ENCODE measurements around the gene MRPS14. TPM values are rescaled to one million over a fixed set of nuclear protein-coding genes. Genes with fewer than 3 reads are reported as not detected.
A peak's percentile ranks its signal among the peaks of the same experiment; 100 is the strongest.

MRPS14 gene
- total RNA-seq, 1 experiment from 2014 or later, result 25.1 TPM

DNA sequence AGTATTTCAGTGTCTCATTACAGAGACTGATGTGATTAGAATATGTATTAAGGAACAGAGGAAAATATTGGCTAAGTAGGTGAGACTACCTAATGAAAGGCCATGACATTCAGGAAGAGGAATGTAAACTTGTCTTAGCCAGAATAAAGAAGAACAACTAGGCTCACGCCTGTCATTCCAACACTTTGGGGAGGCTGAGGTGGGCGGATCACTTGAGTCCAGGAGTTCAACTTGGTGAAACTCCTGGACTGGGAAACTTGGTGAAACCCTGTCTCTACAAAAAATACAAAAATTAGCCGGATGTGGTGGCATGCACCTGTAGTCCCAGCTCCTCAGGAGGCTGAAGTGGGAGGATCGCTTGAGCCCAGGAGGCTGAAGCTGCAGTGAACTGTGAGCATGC is 38.3 kb downstream of the MRPS14 start:
- in situ Hi-C loops (cut with HindIII; ENCODE audit: low pct_unique_long_range_greater_than_20kb, low sequenced_read_pairs), result no loop called here
- Histone ChIP-seq H3K27ac (ENCODE audit: low read length) (no peak overlapping the region), H3K4me1 (ENCODE audit: control insufficient read depth, insufficient read depth, low read length) (peaks cover 4% of the 10 kb centered on the region), H3K4me3 (ENCODE audit: low read depth in 2 of 2, low read length in 2 of 2) (no peak overlapping the region), H3K9me3 (ENCODE audit: control insufficient read depth, insufficient read depth, low read depth, low read length) (no peaks in the 10 kb centered on the region), H3K36me3 (ENCODE audit: control insufficient read depth, insufficient read depth, low read length) (no peaks in the 10 kb centered on the region), H3K27me3 (ENCODE audit: control insufficient read depth, insufficient read depth, low read length) (no peaks in the 10 kb centered on the region)
- TF ChIP-seq POLR2AphosphoS5 (IDR thresholded peaks at IDR 0.05; ENCODE audit: low read depth, low read length), result no peak
- TF ChIP-seq, protein P1, sequence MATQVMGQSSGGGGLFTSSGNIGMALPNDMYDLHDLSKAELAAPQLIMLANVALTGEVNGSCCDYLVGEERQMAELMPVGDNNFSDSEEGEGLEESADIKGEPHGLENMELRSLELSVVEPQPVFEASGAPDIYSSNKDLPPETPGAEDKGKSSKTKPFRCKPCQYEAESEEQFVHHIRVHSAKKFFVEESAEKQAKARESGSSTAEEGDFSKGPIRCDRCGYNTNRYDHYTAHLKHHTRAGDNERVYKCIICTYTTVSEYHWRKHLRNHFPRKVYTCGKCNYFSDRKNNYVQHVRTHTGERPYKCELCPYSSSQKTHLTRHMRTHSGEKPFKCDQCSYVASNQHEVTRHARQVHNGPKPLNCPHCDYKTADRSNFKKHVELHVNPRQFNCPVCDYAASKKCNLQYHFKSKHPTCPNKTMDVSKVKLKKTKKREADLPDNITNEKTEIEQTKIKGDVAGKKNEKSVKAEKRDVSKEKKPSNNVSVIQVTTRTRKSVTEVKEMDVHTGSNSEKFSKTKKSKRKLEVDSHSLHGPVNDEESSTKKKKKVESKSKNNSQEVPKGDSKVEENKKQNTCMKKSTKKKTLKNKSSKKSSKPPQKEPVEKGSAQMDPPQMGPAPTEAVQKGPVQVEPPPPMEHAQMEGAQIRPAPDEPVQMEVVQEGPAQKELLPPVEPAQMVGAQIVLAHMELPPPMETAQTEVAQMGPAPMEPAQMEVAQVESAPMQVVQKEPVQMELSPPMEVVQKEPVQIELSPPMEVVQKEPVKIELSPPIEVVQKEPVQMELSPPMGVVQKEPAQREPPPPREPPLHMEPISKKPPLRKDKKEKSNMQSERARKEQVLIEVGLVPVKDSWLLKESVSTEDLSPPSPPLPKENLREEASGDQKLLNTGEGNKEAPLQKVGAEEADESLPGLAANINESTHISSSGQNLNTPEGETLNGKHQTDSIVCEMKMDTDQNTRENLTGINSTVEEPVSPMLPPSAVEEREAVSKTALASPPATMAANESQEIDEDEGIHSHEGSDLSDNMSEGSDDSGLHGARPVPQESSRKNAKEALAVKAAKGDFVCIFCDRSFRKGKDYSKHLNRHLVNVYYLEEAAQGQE (IDR thresholded peaks at IDR 0.05; ENCODE audit: insufficient read depth in 1 of 2, low read depth in 2 of 2, low read length in 1 of 2), result no peak
- no peak for TF ChIP-seq TCF7L2 (IDR thresholded peaks at IDR 0.05; ENCODE audit: low read depth, low read length)
- TF ChIP-seq, protein P2, sequence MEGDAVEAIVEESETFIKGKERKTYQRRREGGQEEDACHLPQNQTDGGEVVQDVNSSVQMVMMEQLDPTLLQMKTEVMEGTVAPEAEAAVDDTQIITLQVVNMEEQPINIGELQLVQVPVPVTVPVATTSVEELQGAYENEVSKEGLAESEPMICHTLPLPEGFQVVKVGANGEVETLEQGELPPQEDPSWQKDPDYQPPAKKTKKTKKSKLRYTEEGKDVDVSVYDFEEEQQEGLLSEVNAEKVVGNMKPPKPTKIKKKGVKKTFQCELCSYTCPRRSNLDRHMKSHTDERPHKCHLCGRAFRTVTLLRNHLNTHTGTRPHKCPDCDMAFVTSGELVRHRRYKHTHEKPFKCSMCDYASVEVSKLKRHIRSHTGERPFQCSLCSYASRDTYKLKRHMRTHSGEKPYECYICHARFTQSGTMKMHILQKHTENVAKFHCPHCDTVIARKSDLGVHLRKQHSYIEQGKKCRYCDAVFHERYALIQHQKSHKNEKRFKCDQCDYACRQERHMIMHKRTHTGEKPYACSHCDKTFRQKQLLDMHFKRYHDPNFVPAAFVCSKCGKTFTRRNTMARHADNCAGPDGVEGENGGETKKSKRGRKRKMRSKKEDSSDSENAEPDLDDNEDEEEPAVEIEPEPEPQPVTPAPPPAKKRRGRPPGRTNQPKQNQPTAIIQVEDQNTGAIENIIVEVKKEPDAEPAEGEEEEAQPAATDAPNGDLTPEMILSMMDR (IDR thresholded peaks at IDR 0.05), result no peak
- no peak for TF ChIP-seq SIN3A (IDR thresholded peaks at IDR 0.05; ENCODE audit: borderline replicate concordance, insufficient read depth, low read depth, low read length)
- POLR2A ChIA-PET, result interaction anchor here (0.6 kb wide), 1 partner anchor 10 kb away, joined by 3 read pairs; no protein-coding TSS in a partner anchor
- ATAC-seq (no peak), DNase-seq (ENCODE audit: low read depth, low spot score) (no peak)
- CTCF ChIA-PET, result no interaction called here
- no TSS peak for BruUV-seq (replicated peaks)
- intact Hi-C loops (cut with micrococcal nuclease; ENCODE audit: unreplicated experiment), result no loop called here

DNA sequence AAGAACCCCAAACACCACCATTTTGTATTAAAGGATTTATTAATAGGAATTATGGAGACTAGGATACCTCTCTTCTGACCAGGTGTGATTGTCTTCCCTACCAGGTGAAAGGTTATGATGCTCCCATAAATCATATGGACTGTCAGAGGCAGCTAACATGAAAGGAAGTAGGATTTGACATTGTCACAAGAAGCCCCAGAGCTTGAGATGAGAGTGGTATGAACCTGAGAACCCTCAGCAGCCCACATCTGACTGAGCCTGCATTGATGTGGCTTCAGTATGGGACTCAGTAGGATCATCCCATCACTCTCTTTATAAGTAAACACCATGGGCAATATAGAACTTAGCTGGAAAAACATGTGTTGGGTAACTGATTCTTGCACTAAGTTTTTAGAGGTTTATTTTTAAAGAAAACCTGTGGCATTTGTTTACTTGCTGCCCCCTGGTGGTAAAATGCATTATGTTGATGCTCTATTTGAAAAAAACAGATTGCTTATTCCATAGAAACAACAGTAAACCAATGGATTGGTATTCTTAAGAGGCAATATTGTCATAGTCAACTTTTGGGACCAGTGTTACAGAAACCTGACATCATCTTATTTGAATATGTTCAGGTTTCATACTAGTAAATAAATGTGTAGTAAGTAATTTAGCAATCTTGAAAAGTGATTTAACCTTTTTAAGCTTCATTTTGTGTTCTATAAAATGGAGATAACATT is 40.1 kb downstream of the MRPS14 start:
- no peaks in the 10 kb centered on the region for H3K9me3 ChIP-seq (ENCODE audit: control insufficient read depth, insufficient read depth, low read depth, low read length)
- in situ Hi-C loops (cut with HindIII; ENCODE audit: low pct_unique_long_range_greater_than_20kb, low sequenced_read_pairs), result no loop called here
- ChIA-PET POLR2A (no interaction called here), CTCF (no interaction called here)
- H3K27me3 ChIP-seq (ENCODE audit: control insufficient read depth, insufficient read depth, low read length), result no peaks in the 10 kb centered on the region
- no peak overlapping the region for H3K4me3 ChIP-seq (ENCODE audit: low read depth in 2 of 2, low read length in 2 of 2)
- ATAC-seq, result no peak
- no peaks in the 10 kb centered on the region for H3K36me3 ChIP-seq (ENCODE audit: control insufficient read depth, insufficient read depth, low read length)
- H3K27ac ChIP-seq (ENCODE audit: low read length), result no peak overlapping the region
- BruUV-seq (replicated peaks), result no TSS peak
- intact Hi-C loops (cut with micrococcal nuclease; ENCODE audit: unreplicated experiment), result loop anchor here (1.0 kb wide), 1 partner anchor 213 kb away; no protein-coding TSS in a partner anchor
- TF ChIP-seq, protein P1 (IDR thresholded peaks at IDR 0.05; ENCODE audit: insufficient read depth in 1 of 2, low read depth in 2 of 2, low read length in 1 of 2), result no peak
- TF ChIP-seq POLR2AphosphoS5 (IDR thresholded peaks at IDR 0.05; ENCODE audit: low read depth, low read length) (no peak), SIN3A (IDR thresholded peaks at IDR 0.05; ENCODE audit: borderline replicate concordance, insufficient read depth, low read depth, low read length) (no peak), TCF7L2 (IDR thresholded peaks at IDR 0.05; ENCODE audit: low read depth, low read length) (no peak)
- TF ChIP-seq, protein P2 (IDR thresholded peaks at IDR 0.05), result peak; percentile 76
- DNase-seq (ENCODE audit: low read depth, low spot score), result no peak
- no peaks in the 10 kb centered on the region for H3K4me1 ChIP-seq (ENCODE audit: control insufficient read depth, insufficient read depth, low read length)

All from Panc1 (cell line).